ENCODE measurements around the gene LRRFIP1. TPM values are rescaled to one million over a fixed set of nuclear protein-coding genes. Genes with fewer than 3 reads are reported as not detected.
"Not testable (repeated sequence)": the region's sequence is repeated elsewhere in the genome, so short reads cannot be mapped to it uniquely, and the experiment has no call there.

The LRRFIP1 gene
- total and polyA plus RNA-seq, 9 of the 15 experiments (the other 6 are each of a cell fraction or from before 2014, with no cell fraction given), result 13.1 to 45.2 (median 31.3) TPM

- CTCF ChIA-PET (ENCODE audit: low intra/inter-chr PET ratio); BruUV-seq (replicated peaks); ATAC-seq; intact Hi-C loops (cut with micrococcal nuclease); H3K27ac ChIP-seq (ENCODE audit: extremely low read depth, low read depth, low read length); DNase-seq (ENCODE audit: extremely low read depth in 1 of 4, low spot score in 3 of 4); H3K9ac ChIP-seq (ENCODE audit: insufficient read depth in 1 of 2, low read depth in 2 of 2, low read length in 2 of 2); H3K9me1 ChIP-seq (ENCODE audit: control insufficient read depth, insufficient read depth, low read length); H3K4me1 ChIP-seq (replicated peaks in 1 of 2; ENCODE audit: control insufficient read depth in 2 of 2, insufficient read depth in 2 of 2, low read length in 2 of 2); H3K4me3 ChIP-seq; in situ Hi-C loops (cut with MboI); H3K79me2 ChIP-seq (ENCODE audit: control insufficient read depth, insufficient read depth, low read length); H3K4me2 ChIP-seq (ENCODE audit: insufficient read depth, low read length); FAIRE-seq; H2AFZ ChIP-seq (ENCODE audit: low read depth, low read length); H3K36me3 ChIP-seq (ENCODE audit: control insufficient read depth, insufficient read depth, low read length); POLR2A ChIA-PET; H4K20me1 ChIP-seq (replicated peaks; ENCODE audit: control insufficient read depth, insufficient read depth, low read length); H3K9me3 ChIP-seq (replicated peaks; ENCODE audit: control insufficient read depth, insufficient read depth, low read depth, low read length): not testable (repeated sequence)
- H3K27me3 ChIP-seq (ENCODE audit: control insufficient read depth in 2 of 2, insufficient read depth in 2 of 2, low read length in 2 of 2), result peaks cover 25 to 53% of the 10 kb centered on the region in 2 experiments; a peak in 4 of 5 replicates
- TF ChIP-seq ZNF146 (CRISPR knock-in tag; IDR thresholded peaks at IDR 0.05; ENCODE audit: unreplicated experiment), result peak; percentile 11
- WGBS (ENCODE audit: insufficient coverage, low coverage, missing lambda C conversion rate), result 22% methylated on average over 6 of the region's 6 CpGs
Measured at GRCh38 chr2:237667050-237667576, 39.7 kb downstream of the LRRFIP1 start.

DNA sequence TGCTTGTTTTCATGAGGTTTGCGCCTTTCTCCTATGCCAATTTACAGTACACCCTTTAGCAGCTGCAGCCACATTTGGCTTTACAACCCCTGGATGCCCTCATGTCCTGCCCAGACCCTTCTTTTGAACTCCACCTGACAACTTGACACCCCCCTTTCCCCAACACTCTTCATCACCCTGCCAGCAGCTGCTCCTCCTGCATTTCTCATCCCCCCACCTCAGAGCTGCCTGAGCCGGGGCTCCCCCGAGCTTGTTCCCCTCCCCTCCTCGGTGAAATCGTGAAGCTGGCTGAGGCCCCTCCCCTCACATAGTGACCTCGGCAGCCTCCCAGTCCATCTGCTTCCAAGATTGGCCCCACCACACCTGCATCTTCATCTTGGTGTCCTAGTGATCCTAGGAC, 40.5 kb downstream of the LRRFIP1 start:
- Histone ChIP-seq H3K9me1 (ENCODE audit: control insufficient read depth, insufficient read depth, low read length) (no peaks in the 10 kb centered on the region), H4K20me1 (replicated peaks; ENCODE audit: control insufficient read depth, insufficient read depth, low read length) (no peaks in the 10 kb centered on the region), H3K9ac (ENCODE audit: insufficient read depth in 1 of 2, low read depth in 2 of 2, low read length in 2 of 2) (no peak overlapping the region), H3K36me3 (ENCODE audit: control insufficient read depth, insufficient read depth, low read length) (no peaks in the 10 kb centered on the region), H3K4me2 (ENCODE audit: insufficient read depth, low read length) (no peak overlapping the region), H3K4me3 (no peak overlapping the region), H3K9me3 (replicated peaks; ENCODE audit: control insufficient read depth, insufficient read depth, low read depth, low read length) (no peaks in the 10 kb centered on the region), H3K27me3 (ENCODE audit: control insufficient read depth in 2 of 2, insufficient read depth in 2 of 2, low read length in 2 of 2) (peaks cover 25 to 52% of the 10 kb centered on the region in 2 experiments; a peak in 4 of 5 replicates), H3K79me2 (ENCODE audit: control insufficient read depth, insufficient read depth, low read length) (no peaks in the 10 kb centered on the region), H2AFZ (ENCODE audit: low read depth, low read length) (no peak overlapping the region), H3K4me1 (replicated peaks in 1 of 2; ENCODE audit: control insufficient read depth in 2 of 2, insufficient read depth in 2 of 2, low read length in 2 of 2) (no peaks in the 10 kb centered on the region; a peak in 2 of 5 replicates), H3K27ac (ENCODE audit: extremely low read depth, low read depth, low read length) (no peak overlapping the region)
- FAIRE-seq, result no peak
- ChIA-PET POLR2A (no interaction called here), CTCF (ENCODE audit: low intra/inter-chr PET ratio) (interaction anchor here (0.5 kb wide), 1 partner anchor 80 kb away, joined by 3 read pairs; no protein-coding TSS in a partner anchor)
- intact Hi-C loops (cut with micrococcal nuclease) (no loop called here), in situ Hi-C loops (cut with MboI) (no loop called here)
- WGBS (ENCODE audit: insufficient coverage, low coverage, missing lambda C conversion rate), result 5% methylated on average over 6 of the region's 6 CpGs
- ATAC-seq, result no peak
- BruUV-seq (replicated peaks), result no TSS peak
- TF ChIP-seq, protein P1, sequence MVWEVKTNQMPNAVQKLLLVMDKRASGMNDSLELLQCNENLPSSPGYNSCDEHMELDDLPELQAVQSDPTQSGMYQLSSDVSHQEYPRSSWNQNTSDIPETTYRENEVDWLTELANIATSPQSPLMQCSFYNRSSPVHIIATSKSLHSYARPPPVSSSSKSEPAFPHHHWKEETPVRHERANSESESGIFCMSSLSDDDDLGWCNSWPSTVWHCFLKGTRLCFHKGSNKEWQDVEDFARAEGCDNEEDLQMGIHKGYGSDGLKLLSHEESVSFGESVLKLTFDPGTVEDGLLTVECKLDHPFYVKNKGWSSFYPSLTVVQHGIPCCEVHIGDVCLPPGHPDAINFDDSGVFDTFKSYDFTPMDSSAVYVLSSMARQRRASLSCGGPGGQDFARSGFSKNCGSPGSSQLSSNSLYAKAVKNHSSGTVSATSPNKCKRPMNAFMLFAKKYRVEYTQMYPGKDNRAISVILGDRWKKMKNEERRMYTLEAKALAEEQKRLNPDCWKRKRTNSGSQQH (CRISPR knock-in tag; IDR thresholded peaks at IDR 0.05), result no peak
- TF ChIP-seq SIN3B (IDR thresholded peaks at IDR 0.05; ENCODE audit: low read depth), result no peak
- no peak for DNase-seq (ENCODE audit: extremely low read depth in 1 of 4, low spot score in 3 of 4)

All from K562 (cell line).